ENCODE data around the gene FDX1.

Gene FDX1

DNA sequence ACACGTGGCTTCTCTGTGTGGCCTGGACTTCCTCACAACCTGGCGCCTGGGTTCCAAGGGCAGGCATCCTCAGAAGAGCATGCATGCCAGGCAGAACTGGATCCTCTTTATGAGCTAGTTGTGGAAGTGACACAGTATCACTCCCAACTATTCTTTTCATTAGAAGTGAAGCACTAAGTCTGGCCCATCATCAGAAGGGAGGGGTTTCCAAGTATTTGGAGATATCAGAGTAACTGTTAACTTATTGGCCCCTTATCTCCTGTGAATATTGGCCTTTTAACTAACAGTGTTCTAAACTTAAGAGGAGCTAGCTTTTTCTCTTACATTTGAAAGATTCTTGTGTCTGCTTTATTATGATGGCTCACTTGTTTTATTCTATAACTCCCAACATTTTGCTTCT lies 35.5 kb downstream of the FDX1 start:
- Mint-ChIP-seq H3K9me3 (no peaks in the 10 kb centered on the region), H3K4me1 (no peaks in the 10 kb centered on the region), H3K27me3 (no peaks in the 10 kb centered on the region), H3K4me3 (no peak overlapping the region), H3K36me3 (peaks cover 6% of the 10 kb centered on the region), H3K27ac (no peak overlapping the region)
- DNase-seq = no peak
- CTCF ChIA-PET = interaction anchor here (0.8 to 1.8 kb wide), 2 partner anchors 762 to 765 kb away, joined by 4 to 6 read pairs; no protein-coding TSS in a partner anchor

DNA sequence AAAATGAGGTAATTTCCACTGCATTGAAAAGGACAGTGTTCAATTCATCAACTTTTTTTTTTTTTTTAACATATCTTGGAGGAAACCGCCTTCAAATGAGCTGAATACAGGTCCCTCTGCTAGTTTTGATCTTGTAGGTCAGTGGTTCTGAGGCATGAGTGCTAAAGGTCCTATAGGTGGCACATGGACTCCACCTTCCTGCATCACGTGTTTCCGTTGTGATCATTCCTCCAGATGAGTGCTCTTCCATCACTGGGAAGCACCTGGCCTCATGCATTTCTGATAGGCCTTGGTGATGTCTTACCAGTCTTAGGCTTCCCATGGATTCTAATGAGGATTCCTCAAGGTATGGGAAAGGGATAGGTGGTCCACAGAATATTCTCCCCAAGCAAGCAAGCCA lies 37.8 kb downstream of the FDX1 start:
- H3K4me1 Mint-ChIP-seq = no peaks in the 10 kb centered on the region
- no peak for DNase-seq
- no peaks in the 10 kb centered on the region for H3K27me3 Mint-ChIP-seq
- no peak overlapping the region for H3K4me3 Mint-ChIP-seq
- H3K9me3 Mint-ChIP-seq = no peaks in the 10 kb centered on the region
- CTCF ChIA-PET = interaction anchor here (0.6 kb wide), 1 partner anchor 798 kb away, joined by 3 read pairs; no protein-coding TSS in a partner anchor
- no peak overlapping the region for H3K27ac Mint-ChIP-seq
- H3K36me3 Mint-ChIP-seq = peaks cover 7% of the 10 kb centered on the region

DNA sequence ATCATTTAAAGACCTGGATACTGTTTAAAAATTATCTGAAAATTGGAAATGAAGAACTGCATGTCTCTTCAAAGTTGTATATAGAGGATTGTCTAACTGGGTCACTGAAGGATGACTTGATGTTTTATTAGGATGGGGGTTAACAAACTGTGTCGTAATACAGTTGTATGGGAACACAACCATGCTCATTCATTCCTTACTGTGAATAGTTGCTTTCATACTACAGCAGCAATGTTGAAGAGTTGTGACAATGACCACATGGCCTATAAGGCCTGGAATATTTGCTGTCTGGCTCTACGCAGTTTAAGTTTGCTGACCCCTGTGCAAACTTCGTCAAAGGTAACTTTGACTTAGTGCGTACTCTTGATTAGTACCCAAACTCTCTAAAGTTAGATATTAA lies 38.4 kb downstream of the FDX1 start:
- DNase-seq = no peak
- no peak overlapping the region for H3K4me3 Mint-ChIP-seq
- CTCF ChIA-PET = no interaction called here

DNA sequence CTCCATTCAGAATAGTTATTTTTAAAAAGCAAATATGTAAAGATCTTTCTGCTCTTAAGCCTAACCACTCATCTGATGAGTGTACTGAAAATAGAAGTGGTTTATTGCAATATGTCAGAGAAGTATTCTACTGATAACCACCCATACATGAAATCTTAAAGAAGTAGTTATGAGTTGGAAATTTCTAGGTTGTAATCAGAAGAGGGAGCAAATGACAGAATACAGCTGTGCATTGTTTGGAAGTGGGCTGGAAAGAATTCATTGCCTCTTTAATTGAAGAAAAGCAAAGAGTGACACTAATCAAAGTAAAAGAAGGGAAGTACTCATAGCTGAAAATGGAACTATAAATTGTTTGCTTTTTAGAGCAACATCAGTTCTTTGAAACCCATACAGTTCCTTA lies 39.4 kb downstream of the FDX1 start:
- no peak for DNase-seq
- Mint-ChIP-seq H3K4me1 (no peaks in the 10 kb centered on the region), H3K27ac (no peak overlapping the region), H3K9me3 (no peaks in the 10 kb centered on the region), H3K4me3 (no peak overlapping the region), H3K27me3 (no peaks in the 10 kb centered on the region), H3K36me3 (peaks cover 3% of the 10 kb centered on the region)
- CTCF ChIA-PET = no interaction called here

More for the DNA sequence above, 38.4 kb downstream of the FDX1 start:
- no peaks in the 10 kb centered on the region for H3K4me1 Mint-ChIP-seq
- no peak overlapping the region for H3K27ac Mint-ChIP-seq
- peaks cover 4% of the 10 kb centered on the region for H3K36me3 Mint-ChIP-seq
- H3K9me3 Mint-ChIP-seq = no peaks in the 10 kb centered on the region
- H3K27me3 Mint-ChIP-seq = no peaks in the 10 kb centered on the region

DNA sequence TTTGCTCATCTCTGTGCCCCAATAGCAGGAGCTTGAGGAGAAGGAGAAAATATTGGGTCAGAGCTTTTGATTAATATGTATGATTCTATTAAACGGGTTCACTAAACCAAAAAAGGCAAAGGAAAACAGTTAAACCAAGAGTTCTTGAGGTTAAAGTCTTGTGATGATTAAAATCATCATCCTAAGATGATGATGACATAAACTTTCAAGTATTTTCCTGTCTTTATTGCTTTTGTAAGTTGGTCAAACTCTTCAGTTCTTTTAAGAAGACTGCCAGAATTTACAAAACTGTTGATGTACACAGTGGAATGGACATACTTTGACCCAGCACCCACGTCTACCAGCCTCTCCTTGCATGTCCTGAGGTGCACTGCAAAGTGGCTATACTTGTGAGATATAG lies 41.0 kb downstream of the FDX1 start:
- no peaks in the 10 kb centered on the region for H3K27me3 Mint-ChIP-seq
- H3K4me1 Mint-ChIP-seq = no peaks in the 10 kb centered on the region
- no peaks in the 10 kb centered on the region for H3K9me3 Mint-ChIP-seq
- peaks cover 3% of the 10 kb centered on the region for H3K36me3 Mint-ChIP-seq
- no peak overlapping the region for H3K27ac Mint-ChIP-seq
- no peak overlapping the region for H3K4me3 Mint-ChIP-seq
- CTCF ChIA-PET = interaction anchor here (1.0 kb wide), 1 partner anchor 953 kb away, joined by 3 read pairs; no protein-coding TSS in a partner anchor
- no peak for DNase-seq

DNA sequence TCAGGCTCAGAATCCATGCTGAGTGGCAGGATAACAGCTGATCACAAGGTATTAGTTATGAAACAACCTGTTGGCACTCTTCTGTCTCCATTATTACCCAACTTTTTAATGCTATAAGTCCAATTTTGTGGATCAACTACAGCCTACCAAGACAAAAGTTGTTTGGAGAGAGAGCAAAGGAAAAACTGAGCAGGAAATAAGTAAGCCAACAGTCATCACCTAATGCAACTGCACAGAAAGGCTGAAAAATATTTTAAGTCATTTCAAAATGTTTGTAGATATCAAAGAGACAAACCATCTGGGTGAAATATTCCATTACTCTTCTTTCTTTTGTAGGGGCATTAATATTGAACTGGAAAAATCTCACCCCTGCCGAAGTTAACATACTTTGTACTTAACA lies 41.6 kb downstream of the FDX1 start:
- DNase-seq = no peak
- Mint-ChIP-seq H3K27me3 (no peaks in the 10 kb centered on the region), H3K27ac (no peak overlapping the region), H3K36me3 (peaks cover 3% of the 10 kb centered on the region), H3K4me1 (no peaks in the 10 kb centered on the region), H3K9me3 (no peaks in the 10 kb centered on the region), H3K4me3 (no peak overlapping the region)
- CTCF ChIA-PET = interaction anchor here (1.1 kb wide), 1 partner anchor 270 kb away, joined by 3 read pairs; no protein-coding TSS in a partner anchor

DNA sequence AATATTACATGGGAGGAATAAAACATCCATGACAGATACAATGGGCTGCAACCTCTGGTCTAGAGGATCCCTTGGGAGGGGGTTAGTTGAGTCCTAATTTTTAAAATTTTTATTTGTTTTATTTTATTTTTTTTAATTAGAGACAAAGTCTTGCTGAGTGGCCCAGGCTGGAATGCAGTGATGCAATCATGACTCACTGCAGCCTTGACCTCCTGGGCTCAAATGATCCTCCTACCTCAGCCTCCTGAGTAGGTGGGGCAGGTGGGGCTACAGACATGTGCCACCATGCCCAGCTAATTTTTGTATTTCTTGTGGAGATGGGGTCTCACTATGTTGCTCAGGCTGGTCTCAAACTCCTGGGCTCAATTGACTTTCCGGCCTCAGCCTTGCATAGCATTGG lies 43.1 kb downstream of the FDX1 start:
- Mint-ChIP-seq H3K27me3 (no peaks in the 10 kb centered on the region), H3K4me3 (no peak overlapping the region), H3K27ac (no peak overlapping the region), H3K36me3 (peaks cover 3% of the 10 kb centered on the region), H3K4me1 (no peaks in the 10 kb centered on the region), H3K9me3 (no peaks in the 10 kb centered on the region)
- CTCF ChIA-PET = no interaction called here
- no peak for DNase-seq

DNA sequence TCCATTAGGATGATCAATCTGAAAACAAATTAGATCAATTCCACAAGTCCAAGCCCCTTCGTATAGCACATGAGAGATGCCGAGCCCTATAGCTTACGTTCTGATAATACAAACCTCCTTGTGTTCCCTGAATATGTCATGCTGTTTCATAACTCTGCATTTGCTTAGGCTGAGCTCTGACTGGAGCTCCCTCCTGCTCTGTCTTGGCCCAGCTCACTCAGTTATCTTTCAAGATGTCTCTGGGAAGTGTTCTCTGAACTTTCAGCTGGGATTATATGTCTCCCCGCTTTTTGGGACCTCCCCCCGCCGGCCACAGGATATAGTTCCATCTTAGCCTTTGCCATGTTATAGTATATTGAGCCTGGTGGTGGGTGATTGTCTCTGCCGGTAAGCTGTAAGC lies 44.0 kb downstream of the FDX1 start:
- Mint-ChIP-seq H3K27ac (no peak overlapping the region), H3K4me1 (no peaks in the 10 kb centered on the region), H3K4me3 (no peak overlapping the region), H3K9me3 (no peaks in the 10 kb centered on the region), H3K36me3 (peaks cover 3% of the 10 kb centered on the region), H3K27me3 (no peaks in the 10 kb centered on the region)
- CTCF ChIA-PET = no interaction called here
- DNase-seq = no peak

DNA sequence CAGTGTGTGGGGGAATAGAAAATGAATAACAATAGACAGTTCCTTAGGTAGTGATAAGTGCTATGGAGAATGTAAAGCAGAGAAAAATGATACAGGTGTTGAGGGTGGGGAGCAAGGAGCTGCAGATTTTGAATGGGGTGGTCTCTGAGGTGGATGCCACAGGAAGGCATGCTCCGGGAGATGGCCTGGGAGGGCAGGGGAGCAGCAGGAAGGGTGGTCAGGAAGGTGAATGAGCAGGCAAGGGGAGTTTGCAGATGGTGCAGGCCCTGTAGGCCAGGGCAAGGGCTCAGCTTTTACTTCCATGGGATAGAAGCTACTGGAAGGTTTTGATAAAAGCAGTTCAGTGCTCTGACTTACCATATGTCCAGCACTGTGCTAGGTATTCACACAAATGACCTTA lies 44.8 kb downstream of the FDX1 start:
- Mint-ChIP-seq H3K9me3 (no peaks in the 10 kb centered on the region), H3K27me3 (no peaks in the 10 kb centered on the region), H3K4me3 (no peak overlapping the region), H3K36me3 (peaks cover 3% of the 10 kb centered on the region), H3K4me1 (no peaks in the 10 kb centered on the region), H3K27ac (no peak overlapping the region)
- DNase-seq = no peak
- CTCF ChIA-PET = interaction anchor here (0.6 kb wide), 1 partner anchor 31 kb away, joined by 3 read pairs; no protein-coding TSS in a partner anchor

DNA sequence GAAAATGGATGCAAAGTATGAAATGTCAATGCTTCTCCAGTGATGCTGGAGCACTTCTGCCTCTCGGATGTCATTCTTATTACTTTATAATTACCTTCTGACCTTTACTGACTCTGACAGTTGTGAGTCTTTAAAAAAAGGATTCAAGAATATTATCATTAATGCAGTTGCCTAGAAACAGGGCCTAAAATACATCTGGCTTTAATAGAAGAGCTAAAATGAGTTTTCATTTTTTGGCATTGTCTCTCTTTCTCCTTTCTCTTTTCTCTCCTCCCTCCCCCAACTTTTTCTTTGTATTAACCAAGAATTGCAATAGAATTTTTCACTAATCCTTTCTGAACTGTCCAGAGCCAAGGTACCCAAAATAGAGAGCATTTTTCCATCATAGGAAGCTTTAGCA lies 45.9 kb downstream of the FDX1 start:
- CTCF ChIA-PET = interaction anchor here (0.7 kb wide), 1 partner anchor 9 kb away, joined by 3 read pairs; no protein-coding TSS in a partner anchor
- H3K4me3 Mint-ChIP-seq = no peak overlapping the region
- no peaks in the 10 kb centered on the region for H3K27me3 Mint-ChIP-seq
- H3K9me3 Mint-ChIP-seq = no peaks in the 10 kb centered on the region
- no peaks in the 10 kb centered on the region for H3K36me3 Mint-ChIP-seq
- H3K27ac Mint-ChIP-seq = no peak overlapping the region
- no peak for DNase-seq
- H3K4me1 Mint-ChIP-seq = no peaks in the 10 kb centered on the region

GRCh38 chr11:110478410-110478809 lies 48.7 kb downstream of the FDX1 start:
- Mint-ChIP-seq H3K27me3 (peaks cover 10% of the 10 kb centered on the region), H3K36me3 (no peaks in the 10 kb centered on the region), H3K4me1 (no peaks in the 10 kb centered on the region), H3K4me3 (no peak overlapping the region), H3K27ac (no peak overlapping the region), H3K9me3 (no peaks in the 10 kb centered on the region)
- CTCF ChIA-PET = no interaction called here
- no peak for DNase-seq

- H3K36me3 Mint-ChIP-seq = no peaks in the 10 kb centered on the region
- H3K27ac Mint-ChIP-seq = no peak overlapping the region
- peaks cover 11% of the 10 kb centered on the region for H3K27me3 Mint-ChIP-seq
Observed at GRCh38 chr11:110479108-110480101, 49.7 kb downstream of the FDX1 start.

GRCh38 chr11:110481523-110481922 lies 51.8 kb downstream of the FDX1 start:
- CTCF ChIA-PET = interaction anchor here (1.1 kb wide), 1 partner anchor 17 kb away, joined by 3 read pairs; no protein-coding TSS in a partner anchor
- Mint-ChIP-seq H3K4me3 (no peak overlapping the region), H3K9me3 (no peaks in the 10 kb centered on the region), H3K27me3 (peaks cover 14% of the 10 kb centered on the region), H3K4me1 (no peaks in the 10 kb centered on the region), H3K36me3 (no peaks in the 10 kb centered on the region), H3K27ac (no peak overlapping the region)
- DNase-seq = no peak

More at GRCh38 chr11:110479108-110480101, 49.7 kb downstream of the FDX1 start:
- no peaks in the 10 kb centered on the region for H3K9me3 Mint-ChIP-seq
- CTCF ChIA-PET = no interaction called here
- no peaks in the 10 kb centered on the region for H3K4me1 Mint-ChIP-seq
- DNase-seq = no peak
- no peak overlapping the region for H3K4me3 Mint-ChIP-seq

- Mint-ChIP-seq H3K9me3 (no peaks in the 10 kb centered on the region), H3K36me3 (no peaks in the 10 kb centered on the region), H3K4me1 (no peaks in the 10 kb centered on the region), H3K4me3 (no peak overlapping the region), H3K27me3 (peaks cover 13% of the 10 kb centered on the region), H3K27ac (no peak overlapping the region)
- CTCF ChIA-PET = no interaction called here
- no peak for DNase-seq
Observed at GRCh38 chr11:110486156-110486555, 56.4 kb downstream of the FDX1 start.

- no peak overlapping the region for H3K4me3 Mint-ChIP-seq
- no peak for DNase-seq
- H3K4me1 Mint-ChIP-seq = no peaks in the 10 kb centered on the region
- H3K36me3 Mint-ChIP-seq = no peaks in the 10 kb centered on the region
- CTCF ChIA-PET = no interaction called here
- no peak overlapping the region for H3K27ac Mint-ChIP-seq
- peaks cover 4% of the 10 kb centered on the region for H3K27me3 Mint-ChIP-seq
- H3K9me3 Mint-ChIP-seq = no peaks in the 10 kb centered on the region
Observed at GRCh38 chr11:110488446-110488845, 58.7 kb downstream of the FDX1 start.

Measured in activated naive CD4-positive, alpha-beta T cell treated with anti-CD3 and anti-CD28 coated beads, Interleukin-2, amount 10 ng/mL, durations not matched to agents 7 days and 5 days (primary cell).